ENCODE results near the gene IGSF9B.

Gene IGSF9B

DNA sequence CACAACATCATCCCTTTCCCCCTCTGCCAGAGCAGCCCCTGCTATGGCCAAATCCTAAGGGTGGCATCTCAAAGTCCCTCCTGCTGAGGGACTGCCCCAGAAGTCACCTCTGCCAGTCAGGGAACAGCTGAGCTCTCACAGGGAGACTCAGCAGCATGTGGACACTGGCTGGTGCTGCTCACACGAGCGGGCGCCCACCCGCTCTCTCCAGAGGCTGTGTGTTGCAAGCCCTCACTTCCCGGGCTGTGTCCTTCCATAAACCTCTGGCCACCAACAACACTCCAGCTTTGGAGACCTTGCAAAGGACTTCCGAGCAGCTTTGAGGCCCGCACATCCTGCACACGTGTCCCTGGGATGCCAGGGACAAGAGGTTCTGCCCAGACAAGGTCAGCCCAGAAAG lies 2.8 kb downstream of the IGSF9B start:
- DNase-seq = no peak

DNA sequence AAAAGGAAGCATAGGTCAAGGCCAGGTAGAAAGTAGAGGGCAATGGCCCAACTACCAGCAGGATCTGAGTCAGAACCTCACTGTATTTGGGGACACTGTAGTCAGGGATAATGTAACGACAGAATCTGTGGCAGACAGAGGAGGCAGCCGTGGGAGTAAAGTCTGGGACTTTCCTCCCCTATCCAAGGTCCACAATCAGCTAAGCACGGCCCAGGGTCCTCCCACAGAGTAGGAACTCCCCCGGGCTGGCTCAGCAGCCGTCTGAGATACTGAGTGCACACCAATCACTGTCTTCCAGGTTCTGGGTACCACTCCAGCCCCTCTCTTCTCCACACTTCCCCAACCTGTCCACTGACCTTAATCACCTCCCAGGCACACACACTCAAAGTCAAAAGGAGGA lies 3.2 kb downstream of the IGSF9B start:
- DNase-seq = no peak

DNA sequence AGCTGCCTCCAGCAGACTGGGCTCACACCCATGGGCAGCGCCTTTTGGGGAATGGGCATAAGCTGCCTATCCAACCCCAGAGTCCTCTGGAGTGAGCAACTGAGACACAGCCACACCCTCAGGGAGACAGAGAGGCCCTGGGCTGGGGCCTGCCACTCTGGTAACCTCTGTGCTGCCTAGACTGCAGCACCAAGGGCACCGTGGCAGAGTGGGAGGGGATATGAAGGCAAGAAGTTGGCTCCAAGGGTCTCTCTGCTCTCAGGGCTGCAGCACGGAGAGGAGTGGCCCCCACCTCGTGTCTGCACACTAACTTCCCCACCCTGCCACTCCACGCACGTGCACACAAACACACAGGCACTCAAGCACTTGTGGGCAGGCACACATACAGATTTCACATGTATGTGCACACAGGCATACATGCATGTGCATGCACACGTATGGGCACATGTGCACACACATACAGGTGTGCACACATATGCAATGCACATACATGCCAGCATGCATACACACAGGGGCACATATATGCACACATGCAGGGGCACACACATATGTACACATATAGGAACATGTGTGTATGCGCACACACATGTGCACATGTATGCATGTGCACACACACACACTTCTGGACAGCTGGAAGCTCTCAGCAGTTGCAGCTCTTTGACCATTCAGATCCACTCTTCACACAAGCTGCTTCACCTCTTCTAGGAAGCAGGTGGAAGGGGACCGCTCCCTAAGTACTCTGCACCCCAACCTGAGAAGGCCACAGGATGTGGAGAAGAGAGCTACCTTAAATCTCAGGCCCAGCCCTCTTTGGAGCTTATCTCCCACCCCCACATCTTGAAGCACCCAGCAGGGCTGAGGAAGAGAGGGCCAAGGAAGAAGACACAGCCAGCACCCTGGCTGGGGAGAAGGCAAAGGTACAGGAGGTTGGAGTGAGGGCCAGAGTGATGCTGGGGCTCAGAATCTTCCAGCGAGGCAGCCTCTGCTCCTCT lies 4.3 kb downstream of the IGSF9B start:
- no peak for DNase-seq

DNA sequence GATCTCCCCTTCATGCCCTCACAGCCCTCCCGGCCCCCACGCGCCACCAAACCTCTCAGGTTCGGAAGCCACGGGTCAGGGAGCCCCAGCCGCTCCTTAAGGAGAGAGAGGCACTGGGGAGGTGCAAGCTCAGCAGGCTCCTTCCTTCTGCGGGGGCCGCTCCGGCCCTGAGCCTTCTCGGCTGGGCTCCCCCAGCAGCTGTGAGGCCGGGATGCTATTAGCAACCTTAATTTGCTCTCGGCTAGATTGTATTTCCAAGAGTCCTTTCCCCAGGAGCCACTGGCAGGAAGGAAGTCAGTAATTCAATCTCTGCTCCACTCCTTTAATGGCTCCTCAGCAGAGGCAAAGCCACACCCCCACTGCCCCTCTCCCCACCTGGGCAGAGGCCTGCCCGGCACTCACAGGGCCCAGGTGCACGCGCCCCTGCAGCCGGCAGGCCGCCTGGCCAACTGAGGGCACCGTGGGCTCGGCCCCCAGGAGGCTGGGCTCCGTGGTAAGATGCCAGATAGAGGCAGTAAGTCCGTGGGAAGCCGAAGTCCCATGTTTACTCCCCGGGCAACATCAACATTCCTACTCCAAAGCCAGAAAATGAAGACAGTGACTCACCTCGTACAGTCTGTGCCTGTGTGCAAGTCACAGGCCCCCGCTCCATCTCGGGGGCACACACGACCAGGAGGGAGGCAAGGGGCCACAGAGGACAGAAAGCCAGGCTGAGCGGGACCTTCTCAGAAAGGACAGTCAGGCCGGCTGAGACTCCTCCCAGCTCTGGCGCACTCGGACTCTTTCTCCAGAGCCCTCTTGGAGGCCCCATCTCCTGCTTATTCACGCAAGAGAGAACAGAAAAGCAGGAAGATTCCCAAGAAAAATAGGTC lies 5.2 kb downstream of the IGSF9B start:
- no peak for DNase-seq

DNA sequence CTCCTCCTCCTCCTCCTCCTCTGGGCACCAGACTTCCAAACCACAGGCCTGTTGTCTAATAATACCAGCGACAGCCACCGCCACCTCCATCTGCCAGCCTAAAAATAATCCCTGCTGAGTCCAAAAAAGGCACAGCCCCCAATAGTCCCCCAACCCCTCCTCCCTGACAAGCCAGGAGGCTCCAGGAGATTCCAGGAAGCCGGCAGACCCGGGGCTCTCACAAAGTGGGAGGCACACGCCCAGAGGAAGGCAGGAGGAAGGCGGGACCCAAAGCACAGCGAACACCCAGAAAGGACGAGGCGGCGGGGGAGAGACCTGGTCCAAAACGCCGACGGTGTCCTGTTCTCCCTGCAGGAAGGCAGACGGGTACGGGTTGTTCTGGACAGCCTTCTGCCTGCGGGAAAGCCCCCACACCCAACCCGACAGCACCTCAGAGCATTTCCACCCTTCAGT lies 5.9 kb downstream of the IGSF9B start:
- no peak for DNase-seq

DNA sequence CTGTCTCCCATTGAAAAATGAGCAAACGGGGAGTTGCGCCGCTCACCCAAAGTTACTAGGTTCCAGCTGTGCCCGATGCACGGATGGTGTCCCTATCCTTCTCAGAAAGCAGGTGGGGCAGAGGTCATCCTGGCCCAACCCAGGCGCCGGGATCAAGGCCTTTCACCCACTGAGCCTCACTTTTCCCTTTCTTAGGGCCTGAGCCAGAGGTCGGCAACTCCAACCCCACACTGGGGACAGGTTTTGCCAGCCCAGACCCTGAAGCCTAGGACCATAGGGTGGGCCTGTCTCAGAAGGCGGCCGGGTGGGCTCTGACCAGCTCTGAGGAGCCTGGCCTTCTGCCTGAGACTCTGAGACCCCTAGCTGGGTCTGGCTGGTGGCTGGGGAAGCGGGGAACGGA lies 6.3 kb downstream of the IGSF9B start:
- no peak for DNase-seq

DNA sequence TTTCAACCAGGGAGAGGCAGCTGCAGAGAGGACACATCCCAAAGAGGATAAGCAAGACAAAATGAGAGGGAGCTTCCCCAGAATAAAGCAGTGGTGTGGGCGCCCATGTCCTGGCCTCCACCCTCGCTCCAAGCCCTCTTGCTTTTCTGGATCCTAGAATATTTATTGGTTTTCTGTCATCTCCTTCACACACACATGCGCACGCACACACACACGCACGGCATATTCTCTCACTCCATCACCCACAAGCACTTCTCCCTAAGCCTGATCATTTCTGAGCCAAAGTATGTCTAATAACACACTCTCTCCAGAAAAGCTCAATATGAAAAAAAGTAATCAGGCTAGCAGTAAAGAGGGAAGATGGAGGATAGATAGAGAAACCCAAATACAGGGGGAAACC lies 7.6 kb downstream of the IGSF9B start:
- no peak for DNase-seq

DNA sequence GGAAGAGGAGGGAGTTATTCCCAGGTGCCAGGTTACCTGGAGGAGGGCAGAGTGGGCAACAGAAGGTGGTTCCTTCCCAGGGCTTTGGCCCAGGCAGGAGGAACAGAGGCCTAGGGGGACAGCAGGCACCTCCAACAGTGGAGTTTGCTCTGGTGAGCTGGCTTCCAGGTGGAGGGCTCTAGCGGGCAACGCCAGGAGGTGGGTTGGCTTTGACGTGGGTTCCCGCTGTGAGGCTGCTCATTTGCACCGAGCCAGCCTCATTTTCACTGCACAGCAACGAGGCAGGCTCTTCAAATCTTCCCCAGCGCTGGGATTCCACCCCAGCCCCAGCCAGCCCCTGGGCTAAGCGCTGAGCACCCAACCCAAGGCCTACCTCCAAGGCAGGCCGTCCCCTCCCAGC lies 8.1 kb downstream of the IGSF9B start:
- DNase-seq = no peak

DNA sequence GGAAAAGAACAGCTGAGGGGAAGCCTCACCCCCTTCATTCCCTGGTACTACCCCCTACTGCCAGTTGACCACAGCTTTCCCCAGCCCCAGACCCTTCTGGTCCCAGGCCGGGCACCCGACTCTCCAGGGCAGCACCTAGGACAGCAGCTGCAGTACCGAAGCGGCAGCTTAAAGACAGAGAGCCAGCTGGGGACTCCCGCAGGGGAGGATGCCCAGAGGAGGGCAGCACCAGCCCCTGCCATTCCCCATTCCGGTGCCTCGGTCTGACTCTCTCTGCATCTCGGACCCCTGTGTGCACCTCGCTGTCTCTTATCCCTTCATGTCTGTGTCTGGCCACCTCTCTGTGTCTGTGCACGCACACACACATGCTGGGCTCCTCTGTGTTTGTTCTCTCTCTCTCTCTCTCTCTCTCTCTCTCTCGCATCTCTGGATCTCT lies 9.4 kb downstream of the IGSF9B start:
- peak; percentile 57 for DNase-seq

DNA sequence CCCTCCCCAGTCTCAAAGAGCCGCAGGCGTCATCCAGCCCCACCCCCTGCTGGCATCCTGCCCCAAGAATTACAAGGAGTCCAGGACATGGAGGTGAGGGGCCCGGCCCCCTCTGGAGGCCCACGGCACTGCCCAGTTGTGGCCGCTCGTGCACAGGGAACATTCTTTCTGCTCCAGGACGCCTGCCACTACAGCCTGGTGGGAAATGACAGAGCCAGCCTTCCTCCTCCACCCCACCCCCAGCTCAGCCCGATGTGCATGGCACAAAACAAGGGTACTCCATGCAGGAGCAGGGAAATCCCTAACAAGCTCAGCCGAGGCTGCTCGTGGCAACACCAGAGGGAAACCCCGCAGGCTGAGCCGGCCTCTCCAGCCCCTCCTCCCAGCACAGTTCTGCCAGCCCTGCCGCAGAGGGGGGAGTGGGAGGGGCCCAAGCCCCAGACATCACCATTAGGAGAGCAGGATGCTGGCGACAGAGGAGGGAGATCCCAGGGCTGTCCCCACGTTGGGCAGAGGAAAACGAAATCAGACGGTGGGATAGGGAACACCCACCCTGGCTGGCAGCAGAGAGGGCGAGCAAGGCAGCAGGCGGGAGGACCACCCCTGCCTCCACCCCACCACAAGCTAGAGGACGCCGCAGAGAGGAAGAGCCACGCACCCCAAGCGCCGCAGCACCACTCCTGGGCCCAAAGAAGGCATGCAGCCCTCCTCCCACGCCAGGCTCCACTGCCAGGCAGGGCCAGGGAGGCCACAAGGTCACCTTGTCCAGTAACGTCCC lies 10.0 kb downstream of the IGSF9B start:
- no peak for DNase-seq

DNA sequence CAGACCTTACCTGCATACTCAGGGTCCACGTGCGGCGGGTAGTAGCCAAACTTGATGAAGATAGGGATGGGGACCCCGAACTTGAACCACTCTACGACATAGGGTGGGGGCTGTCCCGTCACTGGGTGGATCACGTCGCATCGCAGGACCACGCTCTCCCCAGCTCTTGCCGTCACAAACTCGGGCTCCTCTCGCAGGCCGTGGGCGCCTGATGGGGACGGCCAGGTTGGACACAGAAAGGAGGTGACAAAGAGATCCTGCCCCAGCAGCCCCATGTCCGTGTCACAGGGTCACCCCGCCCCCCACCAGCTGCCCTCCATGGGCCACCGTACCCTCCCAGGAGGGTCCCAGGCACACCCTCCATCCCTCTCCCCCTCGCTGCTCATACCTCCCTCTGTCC lies 10.7 kb downstream of the IGSF9B start:
- DNase-seq = no peak

DNA sequence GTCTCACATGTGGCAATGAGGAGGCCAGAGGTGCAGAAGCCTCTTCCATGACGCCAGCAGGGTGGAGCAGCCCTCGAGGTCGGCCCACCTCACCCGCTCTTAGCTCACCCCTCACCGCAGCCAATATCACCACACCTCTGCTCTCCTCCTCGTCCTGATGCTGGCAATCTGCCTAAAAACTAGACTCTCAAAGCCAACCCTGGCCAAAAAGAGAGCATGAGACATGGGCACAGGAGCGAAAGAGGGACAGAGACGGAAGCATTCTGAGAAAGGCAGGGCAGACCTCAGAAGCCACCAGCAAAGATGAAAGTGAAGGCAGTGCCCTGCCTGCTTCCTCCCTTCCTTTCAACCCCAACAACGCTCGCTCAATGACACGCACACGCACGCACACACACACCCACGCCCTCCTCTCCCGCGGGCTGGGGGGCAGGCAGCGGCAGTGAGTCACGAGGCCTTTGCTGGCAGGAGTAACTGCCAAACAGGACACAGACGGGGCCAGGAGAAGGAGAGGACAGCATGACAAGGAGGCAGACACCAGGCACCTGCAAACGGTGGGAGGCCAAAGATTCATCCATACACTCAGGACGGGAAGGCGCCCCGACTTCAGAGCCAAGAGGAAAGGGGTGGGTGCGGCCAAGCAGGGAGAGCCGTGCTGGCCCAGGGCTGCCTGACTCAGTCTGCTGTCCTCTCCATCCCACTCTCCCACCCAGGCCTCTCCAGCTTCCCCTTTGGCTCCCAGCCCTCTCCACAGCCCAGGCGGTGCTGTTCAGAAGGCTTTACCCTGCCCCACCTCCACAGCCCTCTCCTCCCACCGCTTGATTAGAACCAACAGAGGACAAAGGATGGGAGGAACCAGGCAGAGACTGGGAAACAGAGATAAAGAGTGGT lies 11.4 kb downstream of the IGSF9B start:
- DNase-seq = peak; percentile 82

DNA sequence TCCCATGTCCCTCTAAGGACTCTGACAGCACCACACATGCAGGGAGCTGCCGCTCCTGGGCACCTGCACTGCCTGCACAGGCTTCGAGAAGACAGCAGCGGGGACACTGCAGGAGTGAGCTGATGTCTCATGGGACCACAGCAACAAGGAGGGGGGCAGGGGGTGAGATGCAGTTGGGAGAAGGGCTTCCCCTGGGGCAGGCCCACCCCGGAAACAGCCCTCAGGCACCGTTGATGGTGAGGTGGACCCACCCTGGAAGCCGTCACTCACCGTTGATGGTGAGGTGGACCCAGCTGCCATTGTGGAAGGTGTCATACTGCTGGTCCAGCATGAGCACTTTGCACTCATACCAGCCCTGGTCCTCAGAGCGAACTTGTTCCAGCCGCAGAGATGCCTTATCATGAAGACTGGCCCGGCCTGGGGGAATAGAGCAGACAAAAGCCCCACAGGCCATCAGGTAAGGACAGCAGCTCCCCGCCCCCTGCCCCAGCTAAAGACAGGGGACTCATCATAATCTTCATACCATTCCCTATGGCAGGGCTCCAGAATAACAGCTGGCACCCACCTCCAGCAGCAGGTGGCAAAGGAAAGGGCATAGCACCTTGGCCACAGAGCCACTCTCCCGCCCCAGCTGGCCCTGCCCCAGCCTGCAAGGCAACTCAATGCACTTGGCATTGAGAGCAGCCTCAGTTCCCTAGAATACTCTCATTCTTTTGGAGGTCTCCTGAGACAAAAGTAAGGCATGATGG lies 12.6 kb downstream of the IGSF9B start:
- DNase-seq = no peak

DNA sequence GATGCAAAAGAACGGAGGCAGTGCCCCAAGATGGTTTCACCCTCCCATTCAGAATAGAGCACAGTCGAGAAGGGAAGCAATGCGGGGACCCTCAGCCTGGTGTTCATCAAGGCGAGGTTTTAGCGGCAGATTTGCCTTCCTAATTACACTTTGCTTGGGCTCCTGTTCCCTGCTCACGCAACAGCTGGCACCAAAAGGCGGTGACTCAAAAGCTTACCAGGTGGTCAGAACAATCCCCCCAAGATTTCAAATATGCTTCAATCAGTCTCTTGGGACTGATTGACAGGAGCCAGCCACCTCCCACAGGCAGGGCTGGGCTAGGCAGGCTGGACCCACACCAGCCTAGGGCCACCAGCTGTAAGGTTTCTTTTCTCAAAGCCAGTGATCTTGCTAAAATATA lies 14.2 kb downstream of the IGSF9B start:
- no peak for DNase-seq

DNA sequence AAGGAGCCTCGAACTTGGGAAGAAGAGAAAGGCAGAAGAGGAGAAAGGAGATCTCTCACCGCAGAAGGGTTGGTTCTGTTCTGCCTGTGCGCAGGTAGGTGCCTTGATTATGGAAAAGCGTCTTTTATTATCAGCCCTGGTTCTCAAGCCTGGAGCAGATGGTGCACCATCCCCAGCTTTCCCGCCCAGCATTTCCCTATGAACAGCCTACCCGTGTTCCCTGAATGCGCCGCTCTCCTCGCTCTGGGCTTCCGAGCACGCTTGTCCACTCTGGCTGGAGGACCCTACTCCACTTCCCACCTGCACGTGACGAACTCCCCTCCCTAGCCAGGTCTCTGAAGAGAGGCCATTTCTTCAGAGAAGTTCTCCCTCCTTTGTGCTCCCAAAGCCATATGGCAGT lies 15.2 kb downstream of the IGSF9B start:
- no peak for DNase-seq

DNA sequence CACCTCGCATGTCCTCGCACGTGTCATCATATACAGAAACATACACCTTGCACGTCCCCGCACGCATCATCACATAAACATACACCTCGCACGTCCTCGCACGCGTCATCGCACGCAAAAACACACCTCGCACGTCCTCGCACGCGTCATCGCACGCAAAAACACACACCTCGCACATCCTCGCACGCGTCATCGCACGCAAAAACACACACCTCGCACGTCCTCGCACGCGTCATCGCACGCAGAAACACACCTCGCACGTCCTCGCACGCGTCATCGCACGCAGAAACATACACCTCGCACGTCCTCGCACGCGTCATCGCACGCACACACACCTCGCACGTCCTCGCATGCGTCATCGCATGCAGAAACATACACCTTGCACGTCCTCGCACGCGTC lies 16.7 kb downstream of the IGSF9B start:
- no peak for DNase-seq

DNA sequence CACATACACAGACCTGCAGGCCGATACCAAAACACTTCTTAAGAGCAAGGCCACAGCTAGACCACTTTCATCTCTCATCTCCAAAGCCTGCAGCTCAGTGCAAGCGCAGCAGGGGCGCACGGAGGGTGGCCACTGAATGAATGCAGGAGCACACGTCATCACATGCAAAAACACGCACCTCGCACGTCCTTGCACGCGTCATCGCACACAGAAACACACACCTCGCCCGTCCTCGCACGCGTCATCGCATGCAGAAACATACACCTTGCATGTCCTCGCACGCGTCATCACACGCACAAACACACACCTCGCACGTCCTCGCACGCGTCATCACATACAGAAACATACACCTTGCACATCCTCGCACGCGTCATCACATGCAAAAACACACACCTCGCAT lies 17.2 kb downstream of the IGSF9B start:
- DNase-seq = no peak

DNA sequence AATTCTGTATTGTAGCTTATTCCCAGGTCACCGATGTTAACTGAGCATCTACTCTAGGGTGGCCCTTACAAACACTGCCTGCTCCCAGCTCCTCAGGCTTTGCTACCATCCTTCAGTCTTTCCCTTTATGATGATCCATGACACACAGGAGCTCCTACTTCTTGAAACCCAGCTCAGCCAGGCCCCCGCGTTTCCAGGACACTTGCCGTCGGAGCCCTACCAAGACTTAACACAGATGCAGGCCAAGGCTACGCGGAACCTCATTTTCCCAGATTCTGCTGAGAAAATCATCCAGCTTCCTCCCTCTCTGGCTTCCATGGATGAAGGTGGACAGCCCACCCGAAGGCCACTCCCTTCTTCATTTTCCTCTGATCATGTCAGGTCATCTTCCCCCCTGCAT lies 18.6 kb downstream of the IGSF9B start:
- no peak for DNase-seq

DNA sequence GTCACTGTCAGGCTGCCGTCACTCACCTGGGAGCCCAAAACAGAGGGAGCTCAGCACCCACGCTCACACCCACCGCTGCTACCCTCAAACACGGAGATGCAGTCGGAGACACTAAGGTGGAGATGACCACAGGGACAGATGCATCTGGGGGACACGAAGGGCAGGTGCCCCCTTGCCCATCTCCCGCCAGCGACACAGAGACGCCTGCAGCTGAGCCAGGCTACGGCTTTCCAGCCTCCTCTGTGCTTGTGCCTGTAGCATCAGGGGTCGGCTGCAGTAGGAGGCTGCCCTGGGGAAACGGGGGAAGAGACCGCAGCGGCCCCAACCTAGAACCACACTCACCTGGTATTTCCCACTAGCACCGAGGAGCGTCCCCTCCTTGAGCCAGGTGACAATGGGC lies 19.3 kb downstream of the IGSF9B start:
- no peak for DNase-seq

DNA sequence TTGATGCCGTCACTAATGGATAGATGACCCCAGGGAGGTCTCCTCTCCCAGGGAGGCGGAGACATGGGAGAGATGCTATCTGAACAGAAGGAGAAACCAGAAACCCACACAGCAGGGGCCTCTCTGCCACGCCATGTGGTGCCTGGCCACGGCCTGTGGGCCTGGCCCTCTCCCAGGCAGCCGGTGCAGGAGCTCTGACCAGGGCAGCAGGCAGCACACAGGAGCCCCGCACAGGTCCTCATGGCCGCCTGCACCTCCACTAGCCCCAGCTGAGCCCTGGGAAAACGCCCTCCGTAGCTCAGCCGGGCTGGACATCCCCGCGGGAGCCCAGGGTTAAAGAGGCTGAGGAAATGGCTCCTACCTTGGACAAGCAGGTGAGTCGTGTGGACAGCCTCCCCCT lies 19.8 kb downstream of the IGSF9B start:
- DNase-seq = no peak

DNA sequence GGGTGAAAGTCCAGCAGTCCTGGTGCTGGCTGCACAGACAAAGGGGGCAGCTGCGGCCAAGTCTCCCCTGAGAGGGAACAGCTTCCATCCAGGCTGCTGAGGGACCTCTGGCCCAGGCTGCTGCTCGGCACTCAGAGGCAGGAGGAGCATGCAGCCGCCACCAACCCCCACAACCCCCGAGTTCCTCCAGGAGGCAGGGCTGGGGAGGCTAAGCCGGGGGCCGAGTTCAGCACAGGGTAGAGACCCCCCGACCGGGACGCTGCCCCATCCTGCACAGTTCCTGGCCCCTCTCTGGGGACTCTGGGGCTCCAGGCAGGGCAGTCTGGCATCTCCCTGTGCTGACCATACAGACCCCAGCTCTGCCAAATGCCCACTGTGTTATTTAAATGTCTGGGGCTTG lies 20.2 kb downstream of the IGSF9B start:
- DNase-seq = no peak

Data from activated naive CD4-positive, alpha-beta T cell treated with anti-CD3 and anti-CD28 coated beads, Interleukin-2, amount 50 U/mL, for 16 hours (primary cell).